ENCODE results near the gene IGFBPL1.

Gene IGFBPL1

GRCh38 chr9:38357350-38358114 lies 66.7 kb downstream of the IGFBPL1 start:
- no peak for DNase-seq (ENCODE audit: low read depth, low spot score)

- DNase-seq (ENCODE audit: low read depth, low spot score), result no peak
These were observed 67.4 kb downstream of the IGFBPL1 start for GRCh38 chr9:38356851-38357250.

Data from brain pericyte (primary cell).